Duodenal mucosa (tissue), 2 donors: ENCODE results near the gene DPYSL4.
A peak's percentile ranks its signal among the peaks of the same experiment; 100 is the strongest.

Experiments
- H3K27ac ChIP-seq: one replicate; pipeline ENCODE4 v1.7.0; 2013; ENCODE audit warnings: low read depth, low read length
- H3K27me3 ChIP-seq, 2 donors: one replicate each; pipeline ENCODE4 v1.7.0; 2013; ENCODE audit warnings: low read length in 2 of 2, control low read depth in 1 of 2; ENCODE audit not compliant: insufficient read depth in 2 of 2, control insufficient read depth in 1 of 2
- H3K36me3 ChIP-seq, 2 donors: one replicate each; pipeline ENCODE4 v1.7.0; 2013; ENCODE audit warnings: low read length in 2 of 2, control low read depth in 1 of 2; ENCODE audit not compliant: insufficient read depth in 2 of 2, control insufficient read depth in 1 of 2
- H3K4me1 ChIP-seq, 2 donors: one replicate each; pipeline ENCODE4 v1.7.0; 2013; ENCODE audit warnings: low read length in 2 of 2, control low read depth in 1 of 2; ENCODE audit not compliant: insufficient read depth in 2 of 2, control insufficient read depth in 1 of 2
- H3K4me3 ChIP-seq, 2 donors: one replicate each; pipeline ENCODE4 v1.7.0; 2013; ENCODE audit warnings: low read length in 2 of 2, low read depth in 1 of 2
- H3K9ac ChIP-seq, 2 donors: one replicate each; pipeline ENCODE4 v1.7.0; 2013; ENCODE audit warnings: low read length in 2 of 2, low read depth in 1 of 2
- H3K9me3 ChIP-seq, 2 donors: one replicate each; pipeline ENCODE4 v1.7.0; 2013; ENCODE audit warnings: low read length in 2 of 2, control low read depth in 1 of 2; ENCODE audit not compliant: control insufficient read depth in 1 of 2

The DPYSL4 gene

DNA sequence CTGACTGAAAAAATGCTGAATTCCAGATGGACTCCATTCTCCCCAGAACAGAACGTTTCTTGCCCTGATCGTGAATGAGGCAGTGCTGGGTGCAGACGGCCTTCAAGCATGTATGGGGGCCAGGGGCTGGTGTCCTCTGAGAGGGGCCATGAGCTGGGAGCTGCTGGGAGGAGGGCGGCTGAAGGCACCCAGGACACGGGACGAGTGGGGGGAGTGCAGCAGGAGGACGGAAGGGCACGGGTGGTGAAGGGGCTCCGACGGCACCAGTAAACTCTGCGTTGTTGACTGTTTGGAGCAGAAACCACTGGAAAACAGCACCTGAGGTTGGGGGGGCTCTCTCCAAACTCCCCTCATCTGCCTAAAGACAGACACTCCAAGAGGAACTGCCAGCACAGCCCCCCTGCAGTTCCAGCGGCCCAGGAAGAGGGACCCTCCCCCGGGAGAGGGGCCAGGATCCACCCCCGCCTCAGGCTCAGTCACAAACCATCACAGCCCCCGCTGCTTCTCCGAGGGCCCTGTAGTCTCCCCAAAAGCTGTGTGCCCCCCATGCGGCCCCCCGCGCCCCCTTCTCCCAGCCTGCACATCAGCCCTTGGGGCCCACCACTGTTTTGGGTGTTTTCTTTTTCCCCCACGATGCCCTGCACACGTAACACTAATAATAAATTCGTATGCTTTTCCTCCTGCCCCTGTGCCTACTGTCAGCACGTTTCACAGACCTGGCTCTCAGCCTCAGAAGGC lies 55.5 kb downstream of the DPYSL4 start:
- no peaks in the 10 kb centered on the region for H3K9me3 ChIP-seq
- no peak overlapping the region for H3K27ac ChIP-seq
- no peaks in the 10 kb centered on the region for H3K36me3 ChIP-seq
- H3K4me3 ChIP-seq, result no peak overlapping the region
- no peaks in the 10 kb centered on the region for H3K4me1 ChIP-seq
- no peak overlapping the region for H3K9ac ChIP-seq
- H3K27me3 ChIP-seq, result no peaks in the 10 kb centered on the region

DNA sequence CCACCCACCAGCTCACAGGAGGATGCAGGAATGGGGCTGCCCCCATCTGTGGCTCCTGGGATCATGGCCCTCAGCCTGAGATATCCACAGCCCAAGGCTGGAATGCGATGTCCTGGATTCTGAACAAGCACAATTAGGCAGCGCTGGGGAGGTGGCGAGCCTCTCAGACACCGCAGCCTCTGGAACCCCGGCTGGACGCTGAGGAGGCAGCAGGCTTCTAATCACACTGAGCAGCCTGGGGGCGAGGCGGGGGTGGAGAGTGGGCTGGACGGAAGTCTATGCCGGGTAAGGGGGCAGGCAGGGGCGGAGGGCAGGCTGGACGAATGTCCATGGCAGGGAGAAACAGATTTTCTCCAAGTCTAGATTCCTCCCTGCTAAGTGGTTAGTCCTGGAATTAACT lies 56.4 kb downstream of the DPYSL4 start:
- H3K9me3 ChIP-seq, result no peaks in the 10 kb centered on the region
- no peaks in the 10 kb centered on the region for H3K36me3 ChIP-seq
- H3K4me1 ChIP-seq, result peaks cover 0 to 2% of the 10 kb centered on the region in 2 donors
- H3K27ac ChIP-seq, result no peak overlapping the region
- no peaks in the 10 kb centered on the region for H3K27me3 ChIP-seq
- no peak overlapping the region for H3K9ac ChIP-seq
- H3K4me3 ChIP-seq, result no peak overlapping the region

DNA sequence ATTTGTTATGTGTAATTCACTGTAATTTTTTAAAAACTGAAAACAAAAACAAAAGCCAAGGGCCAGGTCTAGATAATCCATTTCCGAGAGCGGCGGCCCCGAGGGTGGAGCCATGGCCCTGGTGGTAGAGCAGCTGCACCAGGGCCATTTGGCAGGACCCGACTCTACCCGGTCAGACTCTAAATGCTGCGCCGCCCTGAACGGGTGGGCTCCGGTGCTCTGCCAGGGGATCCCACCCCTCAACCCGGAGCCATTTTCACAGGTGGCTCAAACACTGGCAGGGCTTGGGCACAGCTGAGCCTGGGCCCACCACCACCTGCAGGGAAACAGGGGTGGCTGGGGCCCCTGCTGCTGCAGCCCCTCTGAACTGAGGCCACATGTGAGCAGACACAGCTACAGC lies 56.9 kb downstream of the DPYSL4 start:
- Histone ChIP-seq H3K9ac (no peak overlapping the region), H3K9me3 (no peaks in the 10 kb centered on the region), H3K4me1 (peaks cover 3 to 7% of the 10 kb centered on the region in 2 donors), H3K36me3 (no peaks in the 10 kb centered on the region), H3K4me3 (no peak overlapping the region), H3K27ac (no peak overlapping the region), H3K27me3 (no peaks in the 10 kb centered on the region)

DNA sequence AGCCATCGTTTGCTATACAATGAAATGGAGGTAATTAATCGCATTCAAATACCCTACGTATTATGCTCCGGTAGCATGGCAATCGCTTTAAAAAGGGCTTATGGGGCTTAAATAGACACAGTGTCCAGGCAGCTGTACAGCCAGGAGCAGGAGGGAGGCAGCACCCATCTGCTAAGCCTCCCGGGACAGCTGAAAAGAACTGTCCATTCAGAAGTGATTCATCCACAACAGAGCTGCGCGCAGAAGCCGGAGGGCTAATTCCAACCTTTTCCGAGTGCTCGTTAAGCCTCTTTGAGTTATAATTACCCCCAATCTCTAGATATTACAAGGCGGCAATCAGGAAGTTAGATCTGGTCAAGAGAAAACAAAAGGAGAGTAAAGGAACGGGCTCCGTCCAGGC lies 58.3 kb downstream of the DPYSL4 start:
- no peaks in the 10 kb centered on the region for H3K27me3 ChIP-seq
- no peak overlapping the region for H3K27ac ChIP-seq
- H3K4me1 ChIP-seq, result peaks cover 4 to 7% of the 10 kb centered on the region in 2 donors
- no peaks in the 10 kb centered on the region for H3K36me3 ChIP-seq
- no peak overlapping the region for H3K4me3 ChIP-seq
- H3K9me3 ChIP-seq, result no peaks in the 10 kb centered on the region
- H3K9ac ChIP-seq, result no peak overlapping the region

DNA sequence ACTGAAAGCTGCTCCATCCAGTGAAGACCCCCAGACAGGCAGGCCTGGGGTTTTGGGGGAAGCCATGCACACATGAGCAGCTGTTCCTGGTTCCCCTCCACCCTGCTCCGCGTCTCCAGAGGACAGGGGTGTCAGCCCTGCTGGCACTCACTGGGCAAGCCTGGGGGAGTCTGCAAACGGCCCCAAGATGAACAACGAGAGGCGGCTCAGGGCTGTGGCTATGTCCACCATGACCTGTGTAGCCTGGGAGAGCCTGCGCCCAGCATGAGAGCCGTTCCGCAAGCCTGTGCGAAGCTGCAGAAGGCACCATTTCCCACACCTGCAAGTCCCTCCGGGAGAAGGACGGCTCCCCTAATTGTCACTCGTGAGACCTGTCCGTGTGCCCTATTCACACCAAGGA lies 59.5 kb downstream of the DPYSL4 start:
- no peaks in the 10 kb centered on the region for H3K9me3 ChIP-seq
- no peak overlapping the region for H3K27ac ChIP-seq
- H3K36me3 ChIP-seq, result no peaks in the 10 kb centered on the region
- H3K9ac ChIP-seq, result no peak overlapping the region
- H3K27me3 ChIP-seq, result no peaks in the 10 kb centered on the region
- no peak overlapping the region for H3K4me3 ChIP-seq
- H3K4me1 ChIP-seq, result peaks cover 4 to 7% of the 10 kb centered on the region in 2 donors

DNA sequence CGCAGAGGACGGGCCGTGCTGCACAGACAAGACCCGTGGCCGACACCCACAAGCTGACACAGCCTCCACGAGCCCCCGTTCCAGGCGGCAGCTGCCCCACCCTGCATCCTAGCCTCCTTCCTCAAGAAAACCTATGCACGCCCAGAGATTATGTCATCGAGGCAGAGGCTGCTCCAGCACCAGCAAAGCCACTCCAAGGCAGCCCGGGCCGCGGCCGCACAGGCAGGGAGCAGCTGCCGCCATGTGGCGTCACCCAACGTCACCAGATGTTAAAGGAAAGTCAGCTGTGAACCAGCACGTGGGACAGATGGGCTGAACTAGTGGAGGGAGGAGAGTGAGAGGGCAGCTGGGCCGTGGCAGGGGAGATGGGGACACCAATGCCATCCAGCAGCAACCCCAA lies 61.2 kb downstream of the DPYSL4 start:
- H3K36me3 ChIP-seq, result no peaks in the 10 kb centered on the region
- H3K27ac ChIP-seq, result no peak overlapping the region
- H3K9me3 ChIP-seq, result no peaks in the 10 kb centered on the region
- H3K4me3 ChIP-seq, result no peak overlapping the region
- peaks cover 4 to 7% of the 10 kb centered on the region in 2 donors for H3K4me1 ChIP-seq
- H3K27me3 ChIP-seq, result no peaks in the 10 kb centered on the region
- H3K9ac ChIP-seq, result no peak overlapping the region

DNA sequence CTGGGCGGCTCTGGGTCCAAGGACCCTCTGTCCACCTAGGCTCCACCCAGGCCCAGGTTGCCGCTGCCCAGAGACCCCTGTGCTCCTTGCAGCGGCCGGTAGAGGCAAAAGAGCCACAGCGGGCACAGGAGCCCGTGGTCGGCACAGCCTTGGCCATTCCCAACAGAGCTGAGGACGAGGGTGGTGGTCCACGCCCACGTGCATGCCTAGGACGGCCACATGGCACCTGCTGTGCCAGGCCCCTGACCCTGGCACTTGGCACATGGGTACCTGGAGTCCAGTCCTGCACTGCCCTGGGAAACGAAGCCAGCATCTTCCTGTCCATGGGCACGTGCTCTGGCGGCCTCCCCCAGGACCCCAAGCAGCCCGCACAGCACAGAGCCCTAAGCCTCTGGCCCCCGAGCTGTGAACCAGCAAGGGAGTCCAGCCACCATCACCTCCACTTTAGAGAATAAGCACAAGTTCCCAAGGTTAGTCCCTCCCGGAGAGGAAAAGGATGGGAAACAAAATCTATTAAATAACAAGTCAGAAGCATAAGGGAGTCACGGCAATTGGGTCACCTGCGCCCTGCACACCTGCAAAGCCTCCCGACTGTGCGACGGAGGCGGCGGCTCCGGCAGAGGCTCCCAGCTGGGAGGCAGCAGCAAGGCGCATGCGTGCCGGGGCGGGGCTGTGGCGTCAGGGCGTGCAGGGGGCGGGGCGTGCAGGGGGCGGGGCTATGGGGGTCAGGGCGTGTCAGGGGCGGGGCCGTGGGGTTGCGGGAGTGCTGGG lies 61.9 kb downstream of the DPYSL4 start:
- H3K9me3 ChIP-seq, result no peaks in the 10 kb centered on the region

DNA sequence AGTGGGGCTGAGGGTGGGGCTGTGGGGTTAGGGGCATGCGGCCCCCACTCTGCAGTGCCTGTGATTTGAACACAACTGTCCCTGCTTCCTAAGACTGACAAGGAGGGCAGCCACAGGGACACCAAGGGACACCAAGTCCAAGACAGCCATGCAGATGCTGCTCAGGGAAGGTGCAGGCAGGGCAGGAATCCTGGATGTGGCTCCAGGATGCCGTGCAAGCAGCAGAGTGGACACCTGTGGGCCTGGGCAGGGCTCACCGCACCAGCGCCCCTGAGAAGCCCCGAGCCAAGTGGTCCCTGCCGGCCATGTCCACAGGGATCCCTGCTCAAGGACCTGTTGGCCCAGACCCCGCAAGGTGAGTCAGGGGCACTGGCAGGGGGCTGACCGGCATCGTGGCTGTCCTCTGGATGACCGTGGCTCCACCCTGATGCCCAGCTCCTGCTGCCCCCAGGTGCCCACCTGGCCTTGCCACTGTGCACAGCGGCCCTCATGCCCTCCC lies 62.5 kb downstream of the DPYSL4 start:
- H3K9me3 ChIP-seq, result no peaks in the 10 kb centered on the region
- no peak overlapping the region for H3K9ac ChIP-seq
- no peaks in the 10 kb centered on the region for H3K36me3 ChIP-seq
- H3K27ac ChIP-seq, result no peak overlapping the region
- H3K4me3 ChIP-seq, result no peak overlapping the region
- peaks cover 4 to 7% of the 10 kb centered on the region in 2 donors for H3K4me1 ChIP-seq
- H3K27me3 ChIP-seq, result no peaks in the 10 kb centered on the region

More for the DNA sequence above, 61.9 kb downstream of the DPYSL4 start:
- H3K4me3 ChIP-seq, result peak overlapping the region; percentile 14 to 50
- H3K36me3 ChIP-seq, result no peaks in the 10 kb centered on the region
- H3K27me3 ChIP-seq, result no peaks in the 10 kb centered on the region
- H3K4me1 ChIP-seq, result peaks cover 4 to 7% of the 10 kb centered on the region in 2 donors
- H3K27ac ChIP-seq, result no peak overlapping the region
- no peak overlapping the region for H3K9ac ChIP-seq

DNA sequence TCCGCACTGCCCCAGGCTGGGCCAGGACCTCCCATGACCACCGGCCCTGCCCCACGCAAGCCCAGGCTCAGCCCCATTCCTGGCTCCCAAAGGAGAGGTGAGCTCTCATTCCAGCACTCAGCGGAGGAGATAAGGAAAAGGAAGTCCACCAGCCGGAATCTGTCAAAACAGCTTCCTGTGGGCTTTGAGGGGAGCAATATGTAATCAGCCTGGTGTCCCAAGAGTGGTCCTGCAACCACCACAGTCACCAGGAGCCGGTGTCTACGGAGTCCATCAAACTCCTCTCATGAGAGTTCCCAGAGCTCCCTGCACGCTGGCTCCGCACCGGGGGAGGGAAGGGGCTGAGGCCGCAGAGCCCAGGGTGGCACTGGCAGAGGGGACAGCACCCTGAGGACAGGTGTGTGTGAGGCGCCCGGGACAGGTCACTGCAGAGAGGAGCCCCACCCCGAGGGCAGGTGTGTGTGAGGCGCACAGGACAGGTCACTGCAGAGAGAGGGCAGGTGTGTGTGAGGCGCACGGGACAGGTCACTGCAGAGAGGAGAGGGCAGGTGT lies 63.2 kb downstream of the DPYSL4 start:
- H3K9me3 ChIP-seq, result no peaks in the 10 kb centered on the region
- no peak overlapping the region for H3K9ac ChIP-seq
- H3K27ac ChIP-seq, result no peak overlapping the region
- H3K4me3 ChIP-seq, result no peak overlapping the region
- H3K4me1 ChIP-seq, result peaks cover 4 to 7% of the 10 kb centered on the region in 2 donors
- no peaks in the 10 kb centered on the region for H3K36me3 ChIP-seq
- H3K27me3 ChIP-seq, result no peaks in the 10 kb centered on the region
